K562 (cell line): Measurements from ENCODE around the gene RAB27B. TPM values are rescaled to one million over a fixed set of nuclear protein-coding genes. Genes with fewer than 3 reads are reported as not detected.

Experiments
- ATAC-seq: fragments of 200-7000 bp; cut with Tn5 transposase; 3 replicates; pipeline ENCODE4 v1.9.1; 2020; ENCODE audit warnings: moderate library complexity
- BruUV-seq: library from RNA; stranded (reverse); fragments of 400-500 nt; replicated peaks from 2 replicates; lab custom pipeline; 2021; lab: Mats Ljungman, UMichigan
- CTCF ChIA-PET: fragments of 300-600 bp; formaldehyde crosslinking; extraction: SDS; loops from one replicate; lab custom pipeline; 2021; ENCODE audit warnings: low intra/inter-chr PET ratio; lab: Yijun Ruan, JAX
- POLR2A ChIA-PET: fragments of 300-600, 350-650 bp; sonication (Branson Sonifier 250); formaldehyde crosslinking; extraction: SDS; loops from one replicate; lab custom pipeline; 2021; ENCODE audit warnings: antibody characterized with exemption, inconsistent platforms; lab: Yijun Ruan, JAX
- DNase-seq, 4 experiments: peaks; one replicate each; pipeline versions ENCODE4 v3.0.0 to v3.0.0-alpha.2; 2011 to 2018; ENCODE audit warnings: low spot score in 3 of 4, mixed read lengths in 3 of 4; ENCODE audit errors: extremely low read depth in 1 of 4
- FAIRE-seq: peaks from 2 replicates; lab custom pipeline; 2011; peaks lifted over from hg19 to GRCh38; lab: Jason Lieb, UNC
- H2AFZ ChIP-seq: 2 replicates; pipeline ENCODE4 v1.6.0; 2011; ENCODE audit warnings: low read depth, low read length, control low read depth, inconsistent platforms
- H3K27ac ChIP-seq: fragments of 200-600 bp; 3 replicates; pipeline ENCODE4 v1.8.0; 2011; ENCODE audit warnings: low read depth, mild to moderate bottlenecking, control low read depth, inconsistent platforms, low read length, moderate library complexity, mixed read lengths; ENCODE audit errors: extremely low read depth
- H3K27me3 ChIP-seq, 2 experiments: fragments of 300-600 bp in 1 of 2; 2 replicates in 1 of 2; 3 replicates in 1 of 2; pipeline versions ENCODE4 v1.6.0 to v1.8.0; 2011; ENCODE audit warnings: inconsistent platforms in 2 of 2, low read length in 2 of 2, mild to moderate bottlenecking in 1 of 2, mixed read lengths in 1 of 2, moderate library complexity in 1 of 2; ENCODE audit not compliant: control insufficient read depth in 2 of 2, insufficient read depth in 2 of 2
- H3K36me3 ChIP-seq: fragments of 300-600 bp; 3 replicates; pipeline ENCODE4 v1.8.0; 2011; ENCODE audit warnings: mild to moderate bottlenecking, low read length, inconsistent platforms; ENCODE audit not compliant: control insufficient read depth, insufficient read depth
- H3K4me1 ChIP-seq, 2 experiments: fragments of 200-600 bp in 1 of 2; replicated peaks in 1 of 2; 2 replicates in 1 of 2; 3 replicates in 1 of 2; pipeline versions ENCODE4 v1.5.1 to v1.8.0; 2011; ENCODE audit warnings: inconsistent platforms in 2 of 2, low read length in 2 of 2, mild to moderate bottlenecking in 1 of 2, mixed read lengths in 1 of 2, moderate library complexity in 1 of 2; ENCODE audit not compliant: control insufficient read depth in 2 of 2, insufficient read depth in 2 of 2
- H3K4me2 ChIP-seq: 2 replicates; pipeline ENCODE4 v1.6.1; 2011; ENCODE audit warnings: low read length, control low read depth, inconsistent platforms, mixed read lengths; ENCODE audit not compliant: insufficient read depth
- H3K4me3 ChIP-seq: fragments of 200-600 bp; sonication (generic), shearing (Covaris generic); 2 replicates; pipeline ENCODE4 v1.5.1; 2016; ENCODE audit warnings: control low read depth, inconsistent platforms
- H3K79me2 ChIP-seq: fragments of 200-600 bp; 3 replicates; pipeline ENCODE4 v1.8.0; 2011; ENCODE audit warnings: low read length, inconsistent platforms; ENCODE audit not compliant: control insufficient read depth, insufficient read depth
- H3K9ac ChIP-seq, 2 experiments: 2 replicates each; pipeline versions ENCODE4 v1.6.0 to v1.6.1; 2011; ENCODE audit warnings: low read depth in 2 of 2, low read length in 2 of 2, control low read depth in 1 of 2, inconsistent platforms in 1 of 2, mild to moderate bottlenecking in 1 of 2, mixed read lengths in 1 of 2; ENCODE audit not compliant: insufficient read depth in 1 of 2
- H3K9me1 ChIP-seq: one replicate; pipeline ENCODE4 v1.6.0; 2011; ENCODE audit warnings: inconsistent platforms, mild to moderate bottlenecking, low read length, moderate library complexity; ENCODE audit not compliant: control insufficient read depth, insufficient read depth
- H3K9me3 ChIP-seq: replicated peaks from 2 replicates; pipeline ENCODE4 v1.5.1; 2011; ENCODE audit warnings: low read depth, low read length, inconsistent platforms; ENCODE audit not compliant: control insufficient read depth, insufficient read depth
- H4K20me1 ChIP-seq: replicated peaks from 2 replicates; pipeline ENCODE4 v1.6.1; 2011; ENCODE audit warnings: low read length, inconsistent platforms, mixed read lengths; ENCODE audit not compliant: control insufficient read depth, insufficient read depth
- FOSL1 ChIP-seq: fragments of 200-800 bp; sonication (Bioruptor generic); conservative IDR thresholded peaks from 2 replicates; pipeline ENCODE4 v1.6.1; 2016; ENCODE audit warnings: missing genetic modification characterization, missing compliant biosample characterization
- GTF2F1 ChIP-seq: IDR thresholded peaks from 2 replicates; pipeline ENCODE4 v1.6.1; 2011; ENCODE audit warnings: low read depth, low read length, improper control_type of control experiment
- RB1 ChIP-seq: fragments of 450-650 bp; IDR thresholded peaks from 2 replicates; pipeline ENCODE4 v1.6.1; 2017; ENCODE audit warnings: low read depth, mild to moderate bottlenecking
- RCOR1 ChIP-seq, 2 experiments: IDR thresholded peaks; 2 replicates each; pipeline ENCODE4 v1.6.1; 2012; ENCODE audit warnings: low read depth in 2 of 2, low read length in 2 of 2, borderline replicate concordance in 1 of 2, improper control_type of control experiment in 1 of 2
- RFX1 ChIP-seq: fragments of 450-650 bp; IDR thresholded peaks from 2 replicates; pipeline ENCODE4 v1.6.1; 2016; ENCODE audit warnings: mild to moderate bottlenecking, moderate library complexity
- SMAD1 ChIP-seq: fragments of 150-350 bp; IDR thresholded peaks from 2 replicates; pipeline ENCODE4 v1.6.1; 2014; ENCODE audit warnings: low read length, low read depth; ENCODE audit not compliant: partially characterized antibody
- SNRNP70 ChIP-seq: fragments of 200-400 bp; formaldehyde crosslinking; optimal IDR thresholded peaks from 2 replicates; pipeline ENCODE3; 2017; ENCODE audit warnings: low read depth, low read length
- ZNF143 ChIP-seq: sonication (generic); formaldehyde crosslinking; IDR thresholded peaks from 2 replicates; pipeline ENCODE4 v1.9.0; 2022; ENCODE audit warnings: mild to moderate bottlenecking, missing genetic modification reagents
- ZNF324 ChIP-seq: fragments of 250-450 bp; sonication (Bioruptor Pico); IDR thresholded peaks from 2 replicates; pipeline ENCODE4 v1.4.0; 2020; ENCODE audit warnings: mild to moderate bottlenecking
- ZNF707 ChIP-seq: fragments of 250-450 bp; sonication (Bioruptor Pico); conservative IDR thresholded peaks from 2 replicates; pipeline ENCODE4 v1.8.0; 2022; ENCODE audit warnings: inconsistent platforms, mild to moderate bottlenecking, moderate library complexity
- WGBS: fragments of 100-300 bp; shearing (Covaris generic); methylation state at CpG from one replicate; pipeline ENCODE4 v1.1.6; 2016; ENCODE audit warnings: low coverage, mixed read lengths; ENCODE audit not compliant: insufficient coverage; ENCODE audit errors: missing lambda C conversion rate; 5-methylcytosine and 5-hydroxymethylcytosine counted together
- in situ Hi-C: fragments of 300-500 bp; cut with MboI; formaldehyde crosslinking; loops from 4 replicates; pipeline ENCODE4 v1.15.0; 2018; ENCODE audit warnings: inconsistent platforms, mixed read lengths
- intact Hi-C: fragments of 100-400 bp; cut with micrococcal nuclease; formaldehyde crosslinking; loops from 2 replicates; pipeline ENCODE4 v1.14.2; 2022
- polyA plus RNA-seq, 8 experiments: library from polyadenylated mRNA; depleted of rRNA in 4 of 8; stranded (reverse) in 5 of 8; unstranded in 3 of 8; fragments of >200 nt; fragmentation: Nextera tagmentation in 2 of 8; fragmentation: Illumina TruSeq in 1 of 8; extraction: Ambion mirVana in 2 of 8; extraction: Trizol in 1 of 8; gene quantifications; 2 replicates each; pipeline versions ENCODE4 v1.2.1 to v1.2.3, GENCODE V29; 2011 to 2014; ENCODE audit warnings: inconsistent platforms in 1 of 8, missing spikeins in 1 of 8
- total RNA-seq, 7 experiments: library from RNA; depleted of rRNA in 6 of 7; stranded (reverse); fragments of >200 nt in 6 of 7; fragmentation: Illumina TruSeq in 2 of 7; extraction: Trizol in 2 of 7; gene quantifications; 2 replicates each; pipeline versions ENCODE4 v1.2.1 to v1.2.3, GENCODE V29; 2011 to 2021; ENCODE audit warnings: low replicate concordance in 1 of 7
- TF ChIP-seq, protein P1 (sequence below): IDR thresholded peaks from 3 replicates; pipeline ENCODE4 v1.6.1; 2011; ENCODE audit warnings: borderline replicate concordance, mild to moderate bottlenecking; ENCODE audit not compliant: insufficient read length, insufficient read depth
- TF ChIP-seq, protein P2 (sequence below): fragments of 250-450 bp; sonication (Bioruptor Pico); IDR thresholded peaks from 2 replicates; pipeline ENCODE4 v1.5.0; 2021; ENCODE audit warnings: mild to moderate bottlenecking, borderline replicate concordance

The RAB27B gene
- total and polyA plus RNA-seq, 9 of the 15 experiments (the other 6 are each of a cell fraction or from before 2014, with no cell fraction given): 0.44 to 5.7 (median 1.2) TPM

DNA sequence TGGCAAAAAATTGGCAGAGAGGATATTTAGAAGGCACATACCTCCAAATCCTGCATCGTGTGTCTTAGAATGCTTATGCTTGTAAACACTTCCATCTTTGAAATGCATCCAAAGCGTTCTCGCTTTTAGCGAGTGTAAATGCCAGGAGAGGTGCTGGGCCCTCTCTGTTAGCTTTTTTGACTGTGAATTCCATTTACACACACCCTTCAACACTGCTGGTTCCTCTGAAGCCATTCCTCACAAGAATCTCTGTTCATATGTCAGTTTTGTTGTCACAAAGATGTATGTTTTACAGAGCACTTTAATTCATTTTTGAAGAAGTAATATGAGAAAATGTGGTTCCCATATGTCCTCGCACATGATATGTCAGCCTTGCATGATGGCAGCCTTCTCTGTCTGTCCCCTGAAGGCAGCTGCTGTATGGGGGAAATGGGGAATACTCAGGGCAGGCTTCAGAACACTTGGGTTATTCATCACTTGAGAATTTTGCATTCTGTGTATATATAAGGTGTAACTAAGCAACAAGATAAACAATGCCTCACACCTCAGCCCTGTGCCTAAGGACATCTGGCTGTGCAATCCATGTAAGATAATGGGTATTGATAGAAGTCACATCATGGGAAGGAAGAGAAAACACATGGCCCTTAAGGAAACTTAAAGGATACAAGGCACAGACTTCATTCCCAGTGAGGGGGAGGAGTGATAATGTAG is 52.3 kb downstream of the RAB27B start:
- WGBS: 34% methylated on average over 5 of the region's 5 CpGs
- no peak overlapping the region for H3K9ac ChIP-seq
- H3K9me1 ChIP-seq: no peaks in the 10 kb centered on the region
- DNase-seq (peak in 1 of 4 experiments; percentile 8), ATAC-seq (no peak), FAIRE-seq (no peak)
- H3K9me3 ChIP-seq: no peaks in the 10 kb centered on the region
- POLR2A ChIA-PET: no interaction called here
- in situ Hi-C loops: no loop called here
- no peaks in the 10 kb centered on the region for H3K27me3 ChIP-seq
- H3K4me1 ChIP-seq: peaks cover 0 to 13% of the 10 kb centered on the region in 2 experiments; a peak in 2 of 5 replicates
- no TSS peak for BruUV-seq
- no peaks in the 10 kb centered on the region for H3K79me2 ChIP-seq
- CTCF ChIA-PET: no interaction called here
- H3K4me2 ChIP-seq: no peak overlapping the region
- TF ChIP-seq RFX1 (peak; percentile 59), SMAD1 (no peak), FOSL1 (peak; percentile 49), ZNF324 (CRISPR knock-in tag) (no peak)
- H3K36me3 ChIP-seq: no peaks in the 10 kb centered on the region
- no peak overlapping the region for H3K27ac ChIP-seq
- H4K20me1 ChIP-seq: no peaks in the 10 kb centered on the region
- H2AFZ ChIP-seq: no peak overlapping the region
- H3K4me3 ChIP-seq: no peak overlapping the region
- intact Hi-C loops: no loop called here

DNA sequence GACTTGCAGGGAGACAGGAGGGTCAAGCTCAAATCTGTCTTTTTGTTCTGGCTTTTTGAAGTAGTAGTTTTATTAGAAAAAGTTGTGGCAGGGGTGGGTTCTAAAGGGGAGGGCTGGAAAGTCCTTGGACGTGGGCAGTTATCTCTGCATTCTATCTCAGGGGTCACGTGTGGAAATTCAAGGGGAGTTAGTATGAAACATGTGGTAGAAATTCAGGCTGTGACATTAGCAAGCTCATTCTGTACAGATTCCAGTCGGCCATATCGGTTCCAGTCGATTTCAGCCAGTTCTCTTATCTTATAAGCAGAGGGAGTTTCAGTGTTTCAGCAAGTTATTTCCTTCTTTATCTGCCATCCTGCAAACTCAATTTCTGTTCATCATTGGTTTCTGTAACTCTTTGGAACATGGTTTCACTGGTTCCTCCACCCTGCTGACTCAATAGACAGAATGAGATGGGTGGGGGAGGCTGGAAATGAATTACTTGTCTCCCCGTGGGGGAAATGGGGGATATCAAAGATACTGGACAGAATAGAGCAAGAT is 53.0 kb downstream of the RAB27B start:
- H3K27me3 ChIP-seq: no peaks in the 10 kb centered on the region
- ChIA-PET CTCF (no interaction called here), POLR2A (no interaction called here)
- no peaks in the 10 kb centered on the region for H4K20me1 ChIP-seq
- H3K79me2 ChIP-seq: no peaks in the 10 kb centered on the region
- FAIRE-seq (peak; percentile 46), ATAC-seq (peak; percentile 22; the same call in 2 of the 3 replicates), DNase-seq (peak in 1 of 4 experiments; percentile 43)
- BruUV-seq: no TSS peak
- peak overlapping the region; percentile 38; the same call in 1 of the 3 replicates for H3K27ac ChIP-seq
- H2AFZ ChIP-seq: peak overlapping the region; percentile 54; the same call in 1 of the 2 replicates
- H3K36me3 ChIP-seq: no peaks in the 10 kb centered on the region
- WGBS: 0% methylated on average over 6 of the region's 6 CpGs
- H3K9ac ChIP-seq: no peak overlapping the region
- H3K4me2 ChIP-seq: 0 out of 2 replicates have a peak overlapping the region, but pooled peaks have one; percentile 12
- in situ Hi-C loops: no loop called here
- H3K4me1 ChIP-seq: peaks cover 0 to 13% of the 10 kb centered on the region in 2 experiments; a peak in 2 of 5 replicates
- no peaks in the 10 kb centered on the region for H3K9me1 ChIP-seq
- H3K9me3 ChIP-seq: no peaks in the 10 kb centered on the region
- no peak overlapping the region for H3K4me3 ChIP-seq
- intact Hi-C loops: no loop called here
- no peak for TF ChIP-seq GTF2F1
- no peak for TF ChIP-seq RB1
- no peak for TF ChIP-seq SNRNP70
- TF ChIP-seq ZNF143 (CRISPR knock-in tag): no peak
- TF ChIP-seq, protein P1, sequence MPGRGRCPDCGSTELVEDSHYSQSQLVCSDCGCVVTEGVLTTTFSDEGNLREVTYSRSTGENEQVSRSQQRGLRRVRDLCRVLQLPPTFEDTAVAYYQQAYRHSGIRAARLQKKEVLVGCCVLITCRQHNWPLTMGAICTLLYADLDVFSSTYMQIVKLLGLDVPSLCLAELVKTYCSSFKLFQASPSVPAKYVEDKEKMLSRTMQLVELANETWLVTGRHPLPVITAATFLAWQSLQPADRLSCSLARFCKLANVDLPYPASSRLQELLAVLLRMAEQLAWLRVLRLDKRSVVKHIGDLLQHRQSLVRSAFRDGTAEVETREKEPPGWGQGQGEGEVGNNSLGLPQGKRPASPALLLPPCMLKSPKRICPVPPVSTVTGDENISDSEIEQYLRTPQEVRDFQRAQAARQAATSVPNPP: no peak
- no peak for TF ChIP-seq ZNF707
- TF ChIP-seq, protein P2, sequence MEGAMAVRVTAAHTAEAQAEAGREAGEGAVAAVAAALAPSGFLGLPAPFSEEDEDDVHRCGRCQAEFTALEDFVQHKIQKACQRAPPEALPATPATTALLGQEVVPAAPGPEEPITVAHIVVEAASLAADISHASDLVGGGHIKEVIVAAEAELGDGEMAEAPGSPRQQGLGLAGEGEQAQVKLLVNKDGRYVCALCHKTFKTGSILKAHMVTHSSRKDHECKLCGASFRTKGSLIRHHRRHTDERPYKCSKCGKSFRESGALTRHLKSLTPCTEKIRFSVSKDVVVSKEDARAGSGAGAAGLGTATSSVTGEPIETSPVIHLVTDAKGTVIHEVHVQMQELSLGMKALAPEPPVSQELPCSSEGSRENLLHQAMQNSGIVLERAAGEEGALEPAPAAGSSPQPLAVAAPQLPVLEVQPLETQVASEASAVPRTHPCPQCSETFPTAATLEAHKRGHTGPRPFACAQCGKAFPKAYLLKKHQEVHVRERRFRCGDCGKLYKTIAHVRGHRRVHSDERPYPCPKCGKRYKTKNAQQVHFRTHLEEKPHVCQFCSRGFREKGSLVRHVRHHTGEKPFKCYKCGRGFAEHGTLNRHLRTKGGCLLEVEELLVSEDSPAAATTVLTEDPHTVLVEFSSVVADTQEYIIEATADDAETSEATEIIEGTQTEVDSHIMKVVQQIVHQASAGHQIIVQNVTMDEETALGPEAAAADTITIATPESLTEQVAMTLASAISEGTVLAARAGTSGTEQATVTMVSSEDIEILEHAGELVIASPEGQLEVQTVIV: no peak
- TF ChIP-seq RCOR1 (IDR thresholded peaks at IDR 0.05; ENCODE audit: borderline replicate concordance in 1 of 2, low read depth in 2 of 2, low read length in 2 of 2): peak in 1 of 2 experiments; percentile 35; a peak in 1 of 4 replicates
